IPS-18c (cell line): ENCODE measurements around the gene MSTN.
"Not testable (repeated sequence)": the region's sequence is repeated elsewhere in the genome, so short reads cannot be mapped to it uniquely, and the experiment has no call there.

ENCODE experiments used
- H3K4me3 ChIP-seq: 2 replicates; pipeline ENCODE4 v1.7.0; 2013; ENCODE audit warnings: low read depth, mild to moderate bottlenecking, low read length, moderate library complexity; ENCODE audit not compliant: insufficient read depth
- H3K9me3 ChIP-seq: one replicate; pipeline ENCODE4 v1.6.1; 2013; ENCODE audit warnings: mild to moderate bottlenecking, low read length, moderate library complexity; ENCODE audit not compliant: control insufficient read depth, insufficient read depth

MSTN gene

GRCh38 chr2:190020720-190021119 lies 41.8 kb downstream of the MSTN start:
- Histone ChIP-seq H3K4me3 (no peak overlapping the region), H3K9me3 (peaks cover 2% of the 10 kb centered on the region)

- peaks cover 2% of the 10 kb centered on the region for H3K9me3 ChIP-seq
- no peak overlapping the region for H3K4me3 ChIP-seq
Measured at GRCh38 chr2:190017837-190018236, 44.7 kb downstream of the MSTN start.

GRCh38 chr2:190015969-190016368 lies 46.6 kb downstream of the MSTN start:
- H3K9me3 ChIP-seq, H3K4me3 ChIP-seq: not testable (repeated sequence)
